Stimulated activated CD4-positive, alpha-beta T cell treated with anti-CD3 and anti-CD28 coated beads, Interleukin-15, amount 100 ng/mL, for 1 hour (primary cell): Measurements from ENCODE around the gene LIN28A.
"Not testable (repeated sequence)": the region's sequence is repeated elsewhere in the genome, so short reads cannot be mapped to it uniquely, and the experiment has no call there.

Experiments used
- DNase-seq, 2 donors: peaks; one replicate each; pipeline ENCODE4 v3.0.0-alpha.2; 2020; ENCODE audit warnings: low read depth in 1 of 2, low spot score in 1 of 2

Gene LIN28A, protein sequence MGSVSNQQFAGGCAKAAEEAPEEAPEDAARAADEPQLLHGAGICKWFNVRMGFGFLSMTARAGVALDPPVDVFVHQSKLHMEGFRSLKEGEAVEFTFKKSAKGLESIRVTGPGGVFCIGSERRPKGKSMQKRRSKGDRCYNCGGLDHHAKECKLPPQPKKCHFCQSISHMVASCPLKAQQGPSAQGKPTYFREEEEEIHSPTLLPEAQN

DNA sequence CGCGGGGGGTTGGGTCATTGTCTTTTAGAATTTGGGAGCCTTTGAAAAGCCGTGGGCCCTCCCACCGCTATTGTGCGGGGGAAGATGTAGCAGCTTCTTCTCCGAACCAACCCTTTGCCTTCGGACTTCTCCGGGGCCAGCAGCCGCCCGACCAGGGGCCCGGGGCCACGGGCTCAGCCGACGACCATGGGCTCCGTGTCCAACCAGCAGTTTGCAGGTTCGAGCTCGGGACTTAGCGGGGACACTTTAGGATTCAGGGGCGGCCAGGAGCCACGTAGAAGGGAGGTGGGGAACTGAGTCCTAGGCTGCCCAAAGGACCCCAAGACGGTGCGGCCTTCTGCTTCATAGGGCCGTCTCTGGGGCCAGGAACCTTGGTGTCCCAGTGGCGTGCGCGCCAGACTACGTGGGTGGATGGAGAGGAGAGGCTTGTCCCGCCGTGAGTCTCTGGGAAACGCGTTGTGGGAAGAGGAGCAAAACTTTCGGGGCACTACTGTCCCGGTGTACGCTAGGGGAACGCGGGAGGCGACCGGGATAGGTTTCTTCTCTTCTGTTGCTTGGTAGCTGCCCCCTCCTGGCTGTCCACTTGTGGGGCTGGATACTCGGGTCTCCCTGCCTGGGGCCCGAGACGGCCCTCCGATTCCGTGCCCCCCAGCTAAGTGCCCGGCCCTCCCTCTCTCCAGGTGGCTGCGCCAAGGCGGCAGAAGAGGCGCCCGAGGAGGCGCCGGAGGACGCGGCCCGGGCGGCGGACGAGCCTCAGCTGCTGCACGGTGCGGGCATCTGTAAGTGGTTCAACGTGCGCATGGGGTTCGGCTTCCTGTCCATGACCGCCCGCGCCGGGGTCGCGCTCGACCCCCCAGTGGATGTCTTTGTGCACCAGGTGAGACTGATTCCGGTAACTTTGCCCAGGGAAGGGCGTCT, at the start of gene LIN28A:
Gene LIN28A (plus strand): TSS at position 112 of the 918 bp plus-strand sequence. CDS start 75 bp downstream, at position 187.
- DNase-seq = no peak

DNA sequence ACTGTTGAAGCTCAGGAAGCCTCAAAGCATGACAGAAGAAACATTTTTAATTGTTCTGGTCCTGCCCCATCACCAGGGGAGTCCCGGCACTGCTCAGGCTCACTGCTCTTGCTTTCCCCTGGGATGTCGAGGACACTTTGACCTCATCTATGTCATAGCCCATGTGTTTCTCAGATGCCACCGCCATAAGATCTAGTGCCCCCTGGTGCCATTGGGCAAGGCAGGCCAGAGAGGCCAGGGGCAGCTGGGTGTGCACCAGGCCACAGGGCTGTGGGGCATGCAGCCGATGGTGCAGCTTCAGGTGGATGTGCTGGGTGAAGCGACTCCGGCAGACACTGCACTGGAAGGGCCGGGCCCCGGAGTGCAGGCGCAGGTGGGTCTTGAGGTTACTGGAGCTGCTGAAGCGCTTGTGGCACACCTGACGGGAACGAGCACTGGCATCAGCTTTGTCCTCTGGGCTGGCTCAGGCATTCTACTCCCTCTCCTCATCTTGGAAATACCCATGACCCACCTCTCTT, 49.0 kb upstream of the LIN28A start:
- no peak for DNase-seq

DNA sequence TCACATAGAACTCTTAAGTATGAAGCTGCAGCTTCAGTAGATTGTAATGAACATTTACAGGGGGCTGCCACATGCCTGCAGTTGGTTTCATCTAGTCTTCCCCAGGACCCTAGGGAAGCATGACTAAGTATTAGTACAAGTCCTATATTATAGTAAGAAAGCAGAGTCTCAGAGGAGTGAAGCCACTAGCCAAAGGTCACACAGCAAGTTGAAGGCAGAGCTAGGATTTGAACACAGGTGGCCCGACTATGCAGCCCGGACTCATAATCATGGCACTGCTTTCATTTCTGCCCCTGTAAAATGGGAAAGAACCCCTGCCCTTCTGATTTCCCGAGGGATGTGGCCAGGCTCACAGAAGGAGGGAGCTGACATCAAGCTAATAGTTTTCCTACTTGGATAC, 48.3 kb upstream of the LIN28A start:
- no peak for DNase-seq

DNA sequence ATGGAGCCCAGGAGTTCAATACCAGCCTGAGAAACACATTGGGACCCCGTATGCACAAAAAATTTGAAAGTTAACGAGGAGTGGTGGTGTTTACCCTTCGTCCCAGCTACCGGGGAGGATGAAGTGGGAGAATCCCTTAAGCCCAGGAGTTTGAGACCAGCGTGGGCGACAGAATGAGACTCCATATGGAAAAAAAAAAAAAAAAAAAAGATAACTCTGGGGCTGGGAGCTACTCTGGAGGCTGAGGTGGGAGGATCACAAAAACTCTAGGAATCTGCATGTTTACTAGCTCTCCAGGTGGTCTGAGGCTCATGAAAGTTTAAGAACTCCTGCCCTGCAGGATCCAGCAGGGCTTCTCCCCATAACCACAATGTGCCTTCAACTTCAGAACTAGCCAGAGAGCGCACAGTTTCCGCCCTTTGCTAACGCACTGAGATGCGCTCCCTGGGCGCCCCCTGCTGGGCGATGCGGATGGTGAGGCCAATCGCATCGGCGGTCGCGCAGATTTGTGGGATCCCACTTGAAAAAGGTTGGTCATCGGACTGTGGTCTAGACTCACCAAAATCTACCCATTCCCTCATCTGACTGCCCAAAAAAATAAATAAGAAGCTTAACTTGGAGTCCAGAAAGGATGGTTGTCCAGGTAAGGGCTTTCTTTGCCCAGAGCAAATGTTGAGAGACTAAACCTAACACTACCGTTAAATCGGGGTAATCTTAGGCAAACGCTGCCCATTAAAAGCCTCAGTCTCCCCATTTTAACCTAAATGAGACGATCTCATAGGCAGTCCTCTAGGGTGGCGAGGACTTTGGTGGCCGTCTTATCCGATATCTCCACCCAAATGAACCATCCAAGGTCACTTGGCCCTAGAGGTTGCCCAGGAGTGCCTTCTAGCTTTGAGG, 46.8 kb upstream of the LIN28A start:
- peak; percentile 73 to 79 for DNase-seq

DNA sequence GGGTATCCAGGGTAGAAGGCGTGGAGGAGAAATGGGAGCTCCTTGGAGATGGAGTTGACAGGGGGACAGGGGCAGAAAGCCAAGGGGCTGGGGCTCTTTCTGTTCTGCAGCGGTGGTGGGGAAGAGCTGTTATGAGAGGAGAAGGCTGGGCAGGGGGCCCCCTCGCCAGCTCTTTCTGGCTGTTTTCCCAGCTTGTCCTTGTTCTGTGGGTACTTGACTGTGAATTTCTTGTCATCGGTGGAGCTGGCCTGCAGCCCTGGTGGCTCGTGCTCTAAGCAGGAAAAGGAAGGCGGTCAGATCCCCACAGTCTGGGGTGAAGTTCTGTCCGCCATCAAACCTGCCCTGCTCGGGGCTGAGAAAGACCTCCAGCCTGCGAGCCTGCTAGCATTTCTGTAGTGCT, 45.7 kb upstream of the LIN28A start:
- DNase-seq = no peak

DNA sequence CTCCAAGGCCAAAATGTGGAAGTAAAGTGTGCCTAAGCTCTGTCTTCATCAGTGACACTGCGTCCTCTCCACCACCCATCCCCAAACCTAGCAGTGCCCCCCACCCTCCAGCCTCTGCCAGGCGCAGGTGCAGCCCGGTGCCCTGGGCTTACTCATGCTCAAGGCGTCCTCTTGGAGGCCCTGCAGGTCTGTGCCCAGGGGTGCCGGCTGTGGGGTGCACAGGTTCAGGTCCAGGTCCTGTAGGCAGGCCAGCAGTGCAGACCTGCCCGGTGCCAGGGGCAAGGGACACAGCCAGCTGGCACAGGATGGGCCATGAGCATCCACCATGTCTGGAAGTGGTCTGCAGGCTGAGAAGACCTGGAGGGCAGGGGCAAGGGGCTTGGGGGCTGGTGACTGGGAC, 43.2 kb upstream of the LIN28A start:
- no peak for DNase-seq

DNA sequence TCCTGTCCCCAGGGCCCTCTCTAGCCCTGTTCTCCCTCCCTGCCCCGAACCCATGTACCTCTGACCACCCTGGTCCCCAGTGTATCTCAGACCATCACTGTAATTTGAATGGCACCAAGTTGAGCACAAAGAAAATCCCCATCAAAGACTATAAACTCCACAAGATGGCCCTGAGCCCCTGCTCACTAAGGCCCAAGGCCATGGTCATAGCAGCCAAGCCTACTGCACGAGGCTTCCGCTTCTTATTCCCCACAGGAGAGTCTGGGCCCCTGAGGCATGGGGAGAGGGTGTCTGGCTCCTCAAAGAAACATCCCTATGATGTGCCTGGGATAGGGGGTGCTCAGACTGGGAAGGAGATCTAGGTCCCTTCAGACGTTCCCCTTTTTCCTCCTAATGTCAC, 42.6 kb upstream of the LIN28A start:
- no peak for DNase-seq

DNA sequence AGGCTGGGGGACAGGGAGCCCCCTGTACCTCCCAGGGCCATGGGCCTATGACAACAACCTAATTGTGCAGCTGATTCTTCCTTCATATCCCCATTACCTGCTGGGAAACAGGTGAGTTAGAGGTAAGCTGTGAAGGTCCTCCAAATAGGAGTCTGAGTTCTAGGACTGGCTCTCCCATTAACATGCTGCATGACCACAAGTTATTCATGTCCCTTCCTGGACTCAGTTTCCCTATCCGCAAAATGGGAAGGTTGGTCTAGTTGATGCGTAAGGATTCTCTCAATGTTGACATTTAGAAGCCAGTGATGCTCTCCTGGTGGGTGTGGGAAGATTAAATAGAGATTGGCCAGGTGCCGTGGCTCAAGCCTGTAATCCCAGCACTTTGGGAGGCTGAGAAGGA, 42.1 kb upstream of the LIN28A start:
- DNase-seq = no peak

DNA sequence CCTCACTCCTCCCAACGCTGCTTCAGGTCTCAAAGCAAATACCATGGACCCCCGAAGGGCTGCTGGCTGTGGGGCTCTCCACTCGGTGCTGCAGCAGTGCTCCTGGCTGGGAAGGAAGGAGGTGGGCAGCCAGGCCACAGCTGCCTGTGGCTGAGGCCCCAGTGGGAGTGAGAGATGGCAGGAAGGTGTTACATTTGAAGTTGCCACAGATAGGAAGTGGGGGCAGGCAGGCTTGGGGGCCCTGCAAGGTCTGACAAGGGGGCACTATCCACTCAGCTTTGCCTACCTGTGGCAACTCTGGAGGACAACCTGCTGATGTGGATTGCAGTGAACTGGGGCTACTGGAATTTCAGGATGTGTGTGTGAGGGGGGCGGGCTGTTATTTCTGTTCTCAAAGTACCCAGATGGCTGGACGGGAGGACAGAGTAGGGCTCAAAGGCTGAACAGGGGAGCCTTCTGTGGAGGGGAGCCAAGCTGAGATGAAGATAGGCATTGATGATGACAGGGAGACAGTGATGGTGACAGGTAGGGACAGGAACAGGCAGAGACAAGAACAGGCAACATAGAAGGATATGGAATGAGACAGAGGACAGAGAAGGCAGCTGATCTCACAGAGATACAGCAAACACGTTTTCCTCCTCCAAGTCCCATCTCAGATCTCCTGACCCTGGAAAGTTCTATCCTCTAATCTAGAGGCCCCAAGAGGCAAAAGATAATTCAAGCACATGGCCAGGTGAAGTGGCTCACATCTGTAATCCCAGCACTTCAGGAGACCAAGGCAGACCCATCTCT, 39.8 kb upstream of the LIN28A start:
- no peak for DNase-seq

DNA sequence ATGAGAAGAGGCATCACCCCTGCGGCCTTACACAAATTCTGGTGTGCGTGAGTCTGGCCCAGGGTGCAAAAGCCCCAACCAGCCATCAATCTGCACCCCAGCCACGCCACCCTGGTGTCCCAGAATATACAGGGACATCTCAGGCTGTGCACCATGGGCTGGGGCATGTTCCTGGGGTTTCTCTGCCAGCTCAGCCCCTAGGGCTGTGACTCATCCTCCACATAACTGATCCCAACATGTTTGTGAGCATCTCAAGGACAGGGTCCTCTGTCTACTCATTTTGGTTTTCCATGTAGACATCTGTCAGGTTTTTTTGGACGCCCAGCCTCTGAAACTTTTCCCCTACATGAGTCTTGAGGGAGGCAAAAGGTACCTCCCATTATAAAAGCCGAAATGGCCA, 38.6 kb upstream of the LIN28A start:
- no peak for DNase-seq

DNA sequence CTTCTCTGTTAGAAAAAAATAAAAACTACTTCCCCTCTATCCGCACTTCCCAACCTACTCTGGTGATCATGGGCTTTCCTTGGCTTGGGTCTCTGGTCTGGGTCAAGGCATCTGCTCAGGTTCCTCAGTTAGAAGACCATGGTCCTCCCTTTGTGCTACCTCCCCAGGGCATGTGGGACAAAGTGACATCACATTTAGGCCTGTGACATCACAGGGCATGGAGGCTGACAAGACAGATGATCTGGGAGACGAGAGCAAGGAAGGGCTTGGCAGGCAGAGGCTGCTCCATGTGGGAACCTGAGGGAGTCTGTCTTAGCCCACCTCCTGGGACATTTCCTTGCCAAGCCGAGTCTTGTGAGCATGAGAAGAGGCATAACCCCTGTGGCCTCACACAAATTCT, 38.0 kb upstream of the LIN28A start, which contains the start of gene ZNF683:
Gene ZNF683 (minus strand): TSS at position 140 of the 400 bp plus-strand sequence. CDS start 4,179 bp downstream, outside the sequence.
- DNase-seq = not testable (repeated sequence)

DNA sequence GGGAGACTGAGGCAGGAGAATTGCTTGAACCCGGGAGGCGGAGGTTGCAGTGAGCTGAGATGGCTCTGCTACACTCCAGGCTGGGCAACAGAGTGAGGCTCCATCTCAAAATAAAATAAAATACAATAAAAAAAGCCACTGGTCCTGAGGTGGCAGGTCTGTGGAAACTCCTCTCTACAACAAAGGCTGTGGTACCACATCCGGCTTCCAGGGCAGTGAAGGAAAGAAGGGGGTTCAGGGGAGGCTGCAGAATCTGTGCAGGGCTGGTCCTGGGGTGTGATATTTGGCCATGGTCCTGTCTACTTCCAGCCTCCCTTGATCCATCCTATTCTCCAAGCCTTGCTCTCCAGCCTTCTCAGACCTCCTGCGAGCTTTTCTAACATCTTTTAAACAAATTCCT, 37.3 kb upstream of the LIN28A start:
- DNase-seq = peak in 1 of 2 donors; percentile 16

DNA sequence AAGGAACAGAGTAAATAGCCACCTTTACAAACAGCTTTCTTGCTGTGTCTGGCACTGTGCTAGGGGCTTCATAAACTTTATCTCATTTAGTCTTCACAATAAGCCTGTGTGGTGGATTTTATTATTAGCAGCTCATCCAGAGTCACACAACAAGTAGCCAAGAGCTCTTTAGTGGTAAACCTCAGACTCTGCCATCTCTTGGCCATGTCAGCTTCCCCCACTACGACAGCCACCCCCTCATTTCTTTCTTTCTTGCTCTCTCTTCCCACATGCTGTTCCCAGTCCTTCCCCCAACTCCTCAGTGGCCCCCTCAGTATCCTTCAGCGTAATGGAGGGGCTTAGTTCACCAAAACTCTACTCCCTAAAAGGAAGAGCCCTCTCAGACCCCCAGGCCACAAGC, 36.8 kb upstream of the LIN28A start:
- DNase-seq = no peak

DNA sequence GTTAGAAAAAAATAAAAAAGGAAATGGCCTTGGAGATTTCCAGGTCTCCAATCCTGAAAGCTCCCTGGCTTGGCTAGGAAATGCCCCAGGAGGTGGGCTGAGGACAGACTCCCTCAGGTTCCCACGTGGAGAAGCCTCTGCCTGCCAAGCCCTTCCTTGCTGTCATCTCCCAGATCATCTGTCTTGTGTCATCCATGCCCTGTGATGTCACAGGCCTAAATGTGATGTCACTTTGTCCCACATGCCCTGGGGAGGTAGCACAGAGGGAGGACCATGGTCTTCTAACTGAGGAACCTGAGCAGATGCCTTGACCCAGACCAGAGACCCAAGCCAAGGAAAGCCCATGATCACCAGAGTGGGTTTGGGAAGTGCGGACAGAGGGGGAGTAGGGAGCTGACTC, 36.3 kb upstream of the LIN28A start:
- DNase-seq = not testable (repeated sequence)

DNA sequence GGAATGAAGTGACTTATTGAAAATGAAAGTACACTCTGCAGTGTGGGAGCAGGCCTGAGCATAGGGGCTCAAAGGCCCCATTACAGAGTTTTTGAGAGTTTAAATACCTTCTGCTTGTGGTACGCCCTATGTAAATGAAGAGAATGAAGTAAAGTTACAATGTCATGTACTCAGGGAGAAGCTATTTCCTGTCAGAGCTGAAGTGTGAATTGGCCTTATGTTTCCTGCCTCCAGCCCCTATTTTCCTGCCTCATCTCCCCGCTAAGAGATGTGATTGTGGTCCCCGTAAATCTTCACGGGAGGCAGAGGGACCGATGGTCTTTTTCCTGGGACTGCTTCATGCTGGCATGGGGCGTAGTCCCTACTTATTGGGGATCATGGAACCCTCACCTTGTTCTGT, 35.5 kb upstream of the LIN28A start:
- no peak for DNase-seq

DNA sequence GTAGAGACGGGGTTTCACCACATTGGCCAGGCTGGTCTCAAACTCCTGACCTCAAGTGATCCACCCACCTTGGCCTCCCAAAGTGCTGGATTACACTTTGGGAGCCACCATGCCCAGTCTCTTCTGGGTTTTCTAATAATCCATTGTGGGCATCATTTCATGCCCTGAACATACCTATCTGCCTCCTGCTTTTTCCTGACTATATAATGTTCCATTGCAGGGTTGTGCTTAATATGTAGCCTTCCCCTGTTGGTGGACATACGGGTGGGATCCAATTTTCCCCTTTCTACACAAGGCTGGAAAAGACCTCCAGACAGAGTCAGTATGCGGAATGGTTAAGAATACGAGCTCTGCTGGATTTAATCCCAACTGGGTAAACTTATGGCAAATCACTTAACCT, 34.6 kb upstream of the LIN28A start:
- no peak for DNase-seq

DNA sequence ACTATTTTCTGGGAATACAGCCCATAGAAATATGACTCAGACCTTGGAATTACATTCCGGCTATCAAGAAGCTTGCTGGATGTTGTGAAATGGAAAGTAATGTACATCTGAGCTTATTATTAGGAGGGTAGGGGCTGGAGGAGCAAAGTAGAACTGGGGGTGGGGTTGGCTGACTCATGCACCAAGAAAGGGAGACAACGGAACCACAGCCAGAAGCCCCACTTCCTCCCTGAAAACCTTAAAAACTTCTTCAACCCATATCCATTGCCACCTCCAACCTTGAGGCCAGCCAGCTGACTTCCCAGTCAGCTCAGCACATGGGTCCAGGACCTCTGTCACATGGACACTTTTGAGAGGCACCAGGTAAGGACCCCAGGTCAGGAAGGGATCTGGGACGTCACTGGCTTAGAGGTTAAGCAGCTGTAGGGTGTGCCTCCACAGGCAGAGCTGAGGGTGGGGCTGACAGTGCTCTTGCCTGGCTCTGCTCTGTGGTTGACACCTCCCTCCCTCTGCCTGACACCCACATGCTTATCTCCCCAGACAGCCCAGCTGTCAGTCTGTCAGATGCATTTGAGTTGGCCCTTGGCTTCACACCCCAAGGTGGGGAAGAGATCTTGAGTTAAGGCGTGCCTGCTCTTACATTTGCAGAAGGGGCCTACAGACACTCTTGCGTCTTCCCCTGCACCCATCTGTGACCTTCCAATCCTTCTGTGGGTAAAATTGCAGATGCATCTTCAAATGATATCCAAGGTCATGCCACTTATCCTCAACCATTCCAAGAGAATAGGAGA, 32.3 kb upstream of the LIN28A start:
- peak; percentile 31 to 61 for DNase-seq

DNA sequence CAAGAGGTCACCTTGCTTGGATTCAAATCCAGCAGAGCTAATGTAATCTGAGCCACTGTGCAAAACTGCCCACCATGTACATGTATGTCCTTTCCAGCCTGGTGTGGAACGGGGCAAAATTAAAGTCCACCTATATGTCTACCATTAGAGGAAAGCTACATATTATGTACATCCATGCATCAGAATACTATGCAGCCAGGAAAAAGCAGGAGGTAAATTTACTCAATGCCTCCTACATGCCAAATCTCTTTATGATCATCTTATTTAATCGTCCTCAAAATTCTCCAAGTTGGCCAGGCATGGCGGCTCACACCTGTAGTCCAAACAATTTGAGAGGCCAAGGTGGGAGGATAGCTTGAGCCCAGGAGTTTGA, 31.8 kb upstream of the LIN28A start:
- no peak for DNase-seq

DNA sequence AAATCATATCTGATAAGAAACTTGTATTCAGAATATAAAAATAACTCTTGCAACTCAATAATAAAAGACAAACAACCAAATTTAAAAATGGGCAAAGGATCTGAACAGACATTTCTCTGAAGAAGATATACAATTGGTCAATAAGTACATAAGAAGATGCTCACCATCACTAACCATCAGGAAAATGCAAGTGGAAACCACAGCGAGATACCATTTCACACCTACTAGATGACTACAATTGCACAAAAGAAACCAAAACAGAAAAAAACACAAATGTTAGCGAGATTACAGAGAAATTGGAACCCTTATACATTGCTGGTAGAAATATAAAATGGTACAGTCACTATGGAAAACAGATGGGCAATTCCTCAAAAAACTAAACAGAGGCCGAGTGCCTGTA, 26.5 kb upstream of the LIN28A start:
- no peak for DNase-seq

DNA sequence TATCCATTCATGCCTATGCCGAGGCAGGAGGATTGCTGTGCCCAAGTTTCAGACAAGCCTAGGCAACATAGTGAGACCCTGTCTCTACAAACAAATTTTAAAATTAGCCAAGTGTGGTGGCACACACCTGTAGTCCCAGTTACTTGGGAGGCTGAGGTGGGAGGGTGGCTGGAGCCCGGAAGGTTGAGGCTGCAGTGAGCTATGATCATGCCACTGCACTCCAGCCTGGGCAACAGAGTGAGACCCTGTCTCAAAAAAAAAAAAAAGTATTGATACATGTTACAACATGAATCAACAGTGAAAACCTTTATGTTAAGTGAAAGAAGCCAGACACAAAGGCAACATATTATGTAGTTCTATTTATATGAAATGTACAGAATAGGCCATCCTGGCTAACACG, 25.6 kb upstream of the LIN28A start:
- not testable (repeated sequence) for DNase-seq
